Measurements from ENCODE around the gene AP1M1. TPM values are rescaled to one million over a fixed set of nuclear protein-coding genes. Genes with fewer than 3 reads are reported as not detected.

Gene AP1M1
- total RNA-seq, 1 experiment from 2014 or later: 30.3 TPM

DNA sequence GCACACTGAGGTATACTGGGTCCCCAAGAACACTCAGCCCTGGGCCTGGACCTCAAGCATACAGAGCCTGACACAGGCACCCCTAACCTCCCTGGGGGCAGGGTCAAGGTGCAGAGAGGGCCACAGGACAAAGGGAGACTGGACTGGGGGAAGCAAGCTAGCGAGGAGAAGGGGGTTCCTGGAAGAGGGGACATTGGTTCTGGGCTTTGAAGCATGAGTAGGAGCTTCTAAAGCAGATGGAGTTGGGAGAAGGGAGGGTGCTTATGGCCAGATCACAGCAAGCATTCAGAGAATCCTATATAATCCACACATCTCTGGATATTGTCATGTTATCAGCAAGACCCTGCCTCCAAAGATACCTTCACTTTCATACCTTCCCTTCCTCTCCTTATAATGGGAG lies 27.6 kb upstream of the AP1M1 start:
- Histone ChIP-seq H3K9ac (ENCODE audit: extremely low read depth, insufficient read length, low read length) (no peak overlapping the region), H4K20me1 (ENCODE audit: control insufficient read depth, insufficient read depth, insufficient read length) (no peaks in the 10 kb centered on the region), H3K18ac (ENCODE audit: insufficient read length, low read depth, low read length) (no peak overlapping the region), H4K8ac (replicated peaks; ENCODE audit: insufficient read length, low read depth, low read length) (no peak overlapping the region), H3K23ac (ENCODE audit: insufficient read length, low read depth, low read length) (no peak overlapping the region), H3K9me3 (ENCODE audit: control insufficient read depth, low read depth, low read length) (no peaks in the 10 kb centered on the region), H3K4me1 (ENCODE audit: insufficient read depth, low read length) (no peaks in the 10 kb centered on the region), H2BK15ac (ENCODE audit: low read depth, low read length) (no peak overlapping the region), H3K79me1 (ENCODE audit: insufficient read depth, low read depth, low read length, poor library complexity, severe bottlenecking) (no peaks in the 10 kb centered on the region), H3K23me2 (ENCODE audit: insufficient read length, low read depth, low read length, poor library complexity, severe bottlenecking) (no peaks in the 10 kb centered on the region), H3K79me2 (ENCODE audit: insufficient read depth, low read length) (no peaks in the 10 kb centered on the region), H3T11ph (ENCODE audit: low read length) (no peak overlapping the region), H2BK20ac (ENCODE audit: low read depth, low read length, poor library complexity, severe bottlenecking) (no peak overlapping the region), H3K4ac (ENCODE audit: low read depth, low read length) (no peak overlapping the region), H3K27ac (ENCODE audit: insufficient read length, low read depth, low read length) (no peak overlapping the region), H3K4me2 (ENCODE audit: insufficient read depth, insufficient read length, low read length) (no peak overlapping the region), H2AFZ (ENCODE audit: low read length) (no peak overlapping the region), H2BK120ac (ENCODE audit: low read depth, low read length, poor library complexity, severe bottlenecking) (no peak overlapping the region), H4K5ac (ENCODE audit: insufficient read length, low read depth, low read length) (no peak overlapping the region), H2BK12ac (ENCODE audit: insufficient read length, low read depth, low read length) (no peak overlapping the region), H4K91ac (ENCODE audit: insufficient read length, low read depth, low read length) (no peak overlapping the region), H3K27me3 (ENCODE audit: insufficient read depth, low read length) (no peaks in the 10 kb centered on the region), H2BK5ac (ENCODE audit: insufficient read length, low read length) (no peak overlapping the region), H2AK5ac (ENCODE audit: insufficient read length, low read length) (no peak overlapping the region), H3K14ac (ENCODE audit: insufficient read depth, low read length) (no peak overlapping the region), H3K56ac (ENCODE audit: insufficient read length, low read depth, low read length) (no peak overlapping the region)
- no peak overlapping the region for H3K4me3 Mint-ChIP-seq
- H3K4me1 Mint-ChIP-seq: no peaks in the 10 kb centered on the region
- TF ChIP-seq, protein P1, sequence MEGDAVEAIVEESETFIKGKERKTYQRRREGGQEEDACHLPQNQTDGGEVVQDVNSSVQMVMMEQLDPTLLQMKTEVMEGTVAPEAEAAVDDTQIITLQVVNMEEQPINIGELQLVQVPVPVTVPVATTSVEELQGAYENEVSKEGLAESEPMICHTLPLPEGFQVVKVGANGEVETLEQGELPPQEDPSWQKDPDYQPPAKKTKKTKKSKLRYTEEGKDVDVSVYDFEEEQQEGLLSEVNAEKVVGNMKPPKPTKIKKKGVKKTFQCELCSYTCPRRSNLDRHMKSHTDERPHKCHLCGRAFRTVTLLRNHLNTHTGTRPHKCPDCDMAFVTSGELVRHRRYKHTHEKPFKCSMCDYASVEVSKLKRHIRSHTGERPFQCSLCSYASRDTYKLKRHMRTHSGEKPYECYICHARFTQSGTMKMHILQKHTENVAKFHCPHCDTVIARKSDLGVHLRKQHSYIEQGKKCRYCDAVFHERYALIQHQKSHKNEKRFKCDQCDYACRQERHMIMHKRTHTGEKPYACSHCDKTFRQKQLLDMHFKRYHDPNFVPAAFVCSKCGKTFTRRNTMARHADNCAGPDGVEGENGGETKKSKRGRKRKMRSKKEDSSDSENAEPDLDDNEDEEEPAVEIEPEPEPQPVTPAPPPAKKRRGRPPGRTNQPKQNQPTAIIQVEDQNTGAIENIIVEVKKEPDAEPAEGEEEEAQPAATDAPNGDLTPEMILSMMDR (conservative IDR thresholded peaks at IDR 0.05): no peak
- no peaks in the 10 kb centered on the region for H3K36me3 Mint-ChIP-seq (ENCODE audit: insufficient read depth in 1 of 3, low read depth in 3 of 3)
- H3K27me3 Mint-ChIP-seq (ENCODE audit: low read depth): peaks cover 3% of the 10 kb centered on the region
- peaks cover 4 to 11% of the 10 kb centered on the region in 2 experiments; a peak in 3 of 5 replicates for H3K9me3 Mint-ChIP-seq
- WGBS (ENCODE audit: extremely low coverage, insufficient read length, low lambda C conversion rate): no CpG with 5 or more reads among the region's 1 CpG
- no peak overlapping the region for H3K27ac Mint-ChIP-seq
- DNase-seq: no peak

Measured in H9 (cell line).